Midbrain (tissue), 1 donor: ENCODE measurements around the gene BCAN.

ENCODE experiments used
- DNase-seq: peaks from one replicate; lab custom pipeline; 2025; lab: John Stamatoyannopoulos, UW

The BCAN gene

DNA sequence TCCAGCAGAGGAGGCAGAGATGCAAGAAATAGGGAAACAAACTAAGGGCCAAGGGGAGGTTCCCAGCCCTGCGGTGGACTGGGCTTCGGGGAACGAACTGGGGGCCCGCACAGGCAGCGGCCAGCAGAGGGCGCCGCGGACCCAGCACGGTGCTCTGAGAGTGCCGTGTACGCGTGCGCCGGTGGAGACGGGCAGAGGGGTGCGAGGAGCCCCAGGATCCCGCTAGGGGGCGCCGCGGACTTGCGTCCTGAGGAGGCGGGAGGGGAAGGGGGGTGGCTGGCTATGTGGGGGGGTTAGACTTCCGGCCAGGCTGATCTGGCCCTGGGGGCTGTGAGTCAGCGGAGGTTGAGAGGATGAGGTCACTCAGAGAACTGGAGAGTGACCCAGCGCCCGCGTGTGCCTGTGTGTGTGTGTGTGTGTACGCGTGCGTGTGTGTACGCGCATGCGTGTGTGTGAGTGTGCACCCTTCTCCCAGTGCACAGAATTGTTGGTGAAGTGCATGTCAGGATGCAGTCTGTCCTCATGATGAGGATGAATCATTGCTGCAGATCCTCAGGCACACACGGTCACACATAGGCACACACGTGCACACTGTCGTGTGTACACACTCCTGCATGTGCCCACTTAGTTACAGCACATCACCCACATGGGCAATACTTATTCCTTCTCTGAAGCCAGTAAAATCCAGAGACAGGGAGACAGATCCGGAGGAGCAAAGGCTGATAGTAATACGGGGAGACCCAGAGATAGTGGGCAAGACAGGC, 18.3 kb downstream of the BCAN start:
- peak; percentile 95 for DNase-seq

DNA sequence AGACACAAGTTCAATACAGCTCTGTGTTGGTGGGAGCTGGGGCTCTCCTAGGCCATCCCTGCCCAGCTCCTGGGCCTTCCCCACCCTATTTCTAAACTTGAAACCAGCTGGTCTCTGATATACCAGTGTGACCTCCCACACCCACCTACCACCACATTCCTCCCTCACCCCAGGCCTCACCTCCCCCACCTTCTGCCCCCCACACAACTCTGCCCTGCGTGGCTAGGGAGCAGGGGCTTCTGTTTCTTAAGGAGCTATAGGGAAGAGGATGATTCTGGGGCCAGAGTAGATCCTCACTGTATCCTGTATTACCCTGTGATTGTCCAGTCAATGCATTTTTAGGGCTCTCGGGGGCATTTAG, 18.8 kb downstream of the BCAN start:
- no peak for DNase-seq

DNA sequence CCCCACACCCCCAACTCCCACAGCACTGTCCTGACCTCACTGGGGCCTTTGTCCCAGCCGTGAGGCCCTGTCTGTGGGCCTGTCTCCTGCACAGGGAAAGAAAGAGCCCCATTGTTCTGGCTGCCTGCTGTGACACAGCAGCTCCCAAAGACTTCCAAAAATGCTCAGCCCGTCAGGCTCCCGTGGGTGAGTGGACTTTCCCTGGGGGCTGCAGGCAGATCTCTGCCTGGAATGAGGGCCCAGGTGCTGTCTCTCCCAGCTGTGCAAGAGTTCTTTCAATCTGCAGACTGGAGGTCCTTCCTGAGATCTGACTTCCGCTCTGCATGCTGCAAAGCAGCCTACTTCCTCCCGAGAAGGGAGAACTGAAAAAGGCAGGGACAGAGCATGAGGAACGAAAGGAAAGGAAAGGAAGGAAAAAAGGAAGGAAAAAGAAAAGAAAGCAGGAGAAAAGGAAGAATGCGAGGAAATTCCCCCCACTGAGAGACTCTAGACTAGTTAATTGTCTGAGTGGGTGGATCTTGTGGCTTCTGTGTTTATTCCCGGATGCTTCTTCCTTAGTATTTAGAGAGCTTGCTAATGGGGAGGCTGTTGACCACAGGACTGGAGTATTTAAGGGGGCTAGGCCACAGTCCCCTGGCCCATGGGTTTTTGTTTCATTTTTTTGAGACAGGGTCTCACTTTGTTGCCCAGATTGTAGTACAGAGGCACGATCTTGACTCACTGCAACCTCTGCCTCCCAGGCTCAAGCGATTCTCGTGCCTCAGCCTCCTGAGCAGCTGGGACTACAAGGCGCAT, 20.3 kb downstream of the BCAN start:
- DNase-seq = peak; percentile 70

DNA sequence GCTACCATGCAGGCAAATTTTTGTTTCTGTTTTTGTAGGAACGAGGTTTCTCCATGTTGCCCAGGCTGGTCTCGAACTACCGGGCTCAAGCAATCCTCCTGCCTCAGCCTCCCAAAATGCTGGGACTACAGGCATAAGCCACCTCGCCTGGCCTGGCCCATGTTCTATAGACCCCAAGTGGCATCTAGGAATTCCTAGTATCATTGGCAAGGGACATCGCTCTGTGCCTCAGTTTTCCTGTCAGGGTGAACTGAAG, 20.8 kb downstream of the BCAN start:
- no peak for DNase-seq

DNA sequence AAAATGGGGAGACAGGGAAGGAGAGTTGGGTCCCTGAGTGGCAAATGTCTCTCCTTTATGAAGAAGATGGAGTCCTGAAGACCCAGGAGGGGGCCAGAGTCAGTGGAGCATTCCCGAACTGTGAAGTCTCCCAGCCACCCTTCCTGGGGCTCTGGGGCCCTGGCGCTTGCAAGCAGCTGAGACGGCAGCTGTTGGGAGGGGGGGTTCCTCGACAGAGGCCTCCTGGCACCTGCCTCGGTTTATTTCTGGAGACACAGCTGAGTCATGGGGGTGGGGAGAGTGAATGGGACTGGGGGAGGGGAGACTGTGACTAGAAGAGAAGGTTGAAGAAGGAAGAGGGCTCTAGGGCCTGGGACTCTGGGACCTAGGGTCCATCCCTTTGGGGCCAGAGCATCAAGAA, 21.3 kb downstream of the BCAN start:
- peak; percentile 12 for DNase-seq

DNA sequence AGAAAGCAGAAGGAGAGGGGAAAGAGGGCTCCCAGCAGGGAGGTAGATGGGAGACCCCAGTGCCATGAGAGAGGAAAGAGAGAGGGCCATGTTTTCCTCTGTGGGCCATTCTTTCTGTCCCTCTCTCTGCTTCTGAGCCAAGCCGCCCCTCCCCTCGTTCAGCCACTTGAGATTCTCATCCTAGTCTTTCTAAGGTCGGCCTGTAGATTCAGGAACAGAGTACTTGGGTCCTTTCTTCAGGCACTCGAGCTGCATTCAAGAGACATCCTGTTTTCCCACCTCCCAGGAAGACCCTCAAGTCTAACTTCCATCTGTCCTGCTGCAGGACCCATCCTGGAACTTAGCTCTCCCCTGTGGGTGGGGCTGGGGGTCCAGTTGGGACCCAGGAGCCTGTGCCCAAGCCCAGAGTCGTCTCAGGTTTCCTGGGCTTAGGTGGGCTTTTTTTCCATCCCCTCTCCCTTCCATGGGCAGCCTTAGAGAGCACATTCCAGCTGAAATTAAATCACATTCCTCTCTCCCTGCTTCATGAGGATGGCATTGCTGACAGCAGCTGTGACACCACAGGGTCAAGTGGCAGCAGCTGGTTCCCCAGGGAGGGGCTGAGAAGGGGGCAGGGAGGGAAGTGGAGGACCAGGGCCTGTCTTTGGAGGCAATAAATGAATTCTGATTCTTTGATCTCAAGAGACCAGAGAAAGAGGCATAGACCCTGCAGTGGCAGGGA, 22.3 kb downstream of the BCAN start:
- DNase-seq = no peak

DNA sequence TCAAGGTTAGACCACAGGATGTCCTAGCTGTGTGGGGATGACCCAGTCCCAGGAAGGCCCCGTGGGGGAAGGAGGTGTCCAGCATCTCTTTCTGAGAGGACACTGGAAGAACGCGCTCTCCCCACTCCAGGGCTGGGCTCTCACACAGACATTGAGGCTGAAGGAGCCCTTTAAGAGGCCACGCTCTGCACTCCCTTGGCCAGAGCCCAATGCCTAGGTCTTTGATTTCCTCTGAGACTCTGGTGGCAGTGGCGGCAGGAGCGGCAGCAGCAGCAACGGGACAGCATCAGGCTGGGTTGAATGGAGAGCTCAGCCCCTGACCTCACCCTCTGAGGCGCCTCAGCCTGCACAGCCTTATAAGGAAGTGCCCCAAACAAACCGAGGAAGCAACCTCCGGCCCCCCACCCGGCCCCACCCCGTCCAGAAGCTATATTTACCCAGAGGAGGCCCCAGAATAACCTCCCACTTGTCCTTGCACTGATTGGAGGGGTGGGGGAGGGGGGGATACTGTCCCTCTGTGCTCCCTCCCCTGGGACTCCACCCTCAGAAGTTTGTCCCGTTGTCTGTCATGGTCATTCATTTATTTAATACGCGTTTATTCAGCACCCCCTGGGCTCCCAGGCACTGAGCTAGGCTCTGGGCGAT, 23.0 kb downstream of the BCAN start:
- DNase-seq = no peak

DNA sequence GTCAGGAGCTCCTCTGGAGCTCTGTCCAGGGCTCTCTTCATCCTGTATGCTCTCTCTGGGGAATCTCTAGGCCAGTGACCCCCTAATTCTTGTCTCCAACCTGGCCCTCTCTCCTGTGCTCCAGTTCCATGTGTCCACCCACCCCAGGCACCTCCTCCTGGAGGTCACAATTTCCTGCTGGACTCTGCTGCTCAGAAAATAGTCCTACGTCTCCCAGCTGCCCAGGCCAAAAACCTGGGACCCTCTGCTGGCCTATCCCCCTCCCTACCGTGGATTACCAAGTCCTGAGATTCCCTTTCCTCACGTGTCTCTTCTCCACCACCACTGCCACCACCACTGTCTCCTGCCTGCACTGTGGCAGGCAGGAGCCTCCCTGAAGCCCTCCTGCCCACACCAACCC, 23.6 kb downstream of the BCAN start:
- no peak for DNase-seq

DNA sequence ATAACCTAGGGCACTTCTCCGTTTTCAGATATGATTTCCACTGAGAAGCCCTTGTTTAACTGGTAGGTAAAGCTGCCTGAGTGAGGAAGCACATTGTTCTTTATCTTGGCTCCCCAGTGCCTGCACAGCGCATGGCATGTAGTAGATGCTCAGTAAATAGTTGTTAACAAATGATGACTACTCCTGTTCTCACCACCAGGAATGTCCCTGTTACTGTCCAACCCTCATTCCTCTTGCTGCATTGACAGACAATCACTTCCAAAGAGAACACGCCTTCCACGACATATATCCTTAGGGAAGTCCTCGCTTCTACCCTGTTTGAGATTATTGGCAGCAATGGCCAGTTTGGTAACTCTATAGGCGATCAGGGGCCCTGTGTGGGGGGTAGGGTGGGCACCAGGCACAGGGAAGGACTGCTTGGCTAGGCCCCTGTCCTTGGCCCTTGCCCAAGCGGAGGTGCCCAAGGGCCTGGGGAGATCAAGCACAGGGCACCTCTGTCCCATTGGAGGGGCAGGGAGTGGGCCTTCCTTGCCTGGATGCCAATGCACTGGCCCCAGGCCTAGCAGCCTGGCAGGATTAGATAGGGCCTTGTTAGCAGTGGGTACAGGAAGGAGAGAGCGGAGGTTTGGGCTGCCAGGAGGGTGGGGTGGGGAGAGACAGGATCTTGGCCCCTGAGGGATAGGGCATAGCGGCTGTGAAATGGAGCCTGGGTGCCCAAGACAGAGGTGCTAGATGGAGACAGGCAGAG, 25.1 kb downstream of the BCAN start:
- DNase-seq = no peak

DNA sequence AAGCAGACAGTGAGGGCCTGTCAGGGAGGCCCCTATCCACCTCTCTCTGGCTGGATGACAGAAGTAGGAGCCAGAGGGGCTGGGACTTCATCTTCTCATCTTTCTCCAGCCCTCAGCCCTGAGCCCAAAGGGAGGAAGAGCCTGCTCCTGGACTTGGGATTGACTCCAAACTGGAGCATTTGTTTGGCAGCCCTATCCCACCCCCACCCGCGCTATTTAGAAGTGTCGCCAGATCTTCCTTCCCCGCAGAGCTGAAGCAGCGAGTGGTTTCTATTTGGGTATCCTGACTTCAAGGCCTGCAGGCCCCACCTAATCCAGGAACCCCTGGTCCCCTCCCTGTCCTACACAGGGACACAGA, 25.7 kb downstream of the BCAN start:
- DNase-seq = no peak

DNA sequence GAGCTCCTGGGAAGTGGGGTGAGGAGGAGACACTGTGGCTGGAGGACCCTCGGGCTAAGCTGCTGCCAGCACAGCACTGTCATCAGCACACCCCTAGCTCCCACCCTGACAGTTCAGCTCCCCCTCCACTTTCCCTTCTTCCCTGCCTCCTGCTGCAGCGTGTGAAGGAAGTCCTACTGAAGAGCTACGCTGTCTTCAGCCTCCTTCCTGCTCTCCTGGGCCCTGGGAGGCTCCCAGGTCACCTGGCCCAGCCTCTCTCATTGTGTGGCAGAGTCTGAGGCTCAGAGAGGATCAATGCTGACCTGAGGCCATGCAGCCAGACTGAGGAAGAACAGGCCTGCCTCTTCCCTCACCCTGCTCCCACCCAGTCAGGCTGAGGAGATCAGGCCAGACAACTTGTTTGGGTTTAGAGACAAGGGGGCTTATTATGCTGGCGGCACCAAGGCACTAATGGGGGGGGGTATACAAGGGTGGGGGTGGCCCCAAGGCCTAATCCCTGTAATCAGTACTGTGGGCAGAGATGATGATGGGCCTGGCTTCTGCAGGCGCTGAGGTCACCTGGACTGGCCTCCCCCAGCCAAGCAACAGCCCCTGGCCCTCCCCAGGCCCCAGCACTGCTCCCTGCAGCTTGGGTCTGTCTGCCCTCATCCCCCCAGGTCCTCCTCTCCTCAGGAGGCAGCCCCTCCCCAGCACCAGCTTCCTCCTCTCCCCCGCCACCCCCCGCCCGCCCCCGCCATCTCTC, 26.2 kb downstream of the BCAN start:
- no peak for DNase-seq

DNA sequence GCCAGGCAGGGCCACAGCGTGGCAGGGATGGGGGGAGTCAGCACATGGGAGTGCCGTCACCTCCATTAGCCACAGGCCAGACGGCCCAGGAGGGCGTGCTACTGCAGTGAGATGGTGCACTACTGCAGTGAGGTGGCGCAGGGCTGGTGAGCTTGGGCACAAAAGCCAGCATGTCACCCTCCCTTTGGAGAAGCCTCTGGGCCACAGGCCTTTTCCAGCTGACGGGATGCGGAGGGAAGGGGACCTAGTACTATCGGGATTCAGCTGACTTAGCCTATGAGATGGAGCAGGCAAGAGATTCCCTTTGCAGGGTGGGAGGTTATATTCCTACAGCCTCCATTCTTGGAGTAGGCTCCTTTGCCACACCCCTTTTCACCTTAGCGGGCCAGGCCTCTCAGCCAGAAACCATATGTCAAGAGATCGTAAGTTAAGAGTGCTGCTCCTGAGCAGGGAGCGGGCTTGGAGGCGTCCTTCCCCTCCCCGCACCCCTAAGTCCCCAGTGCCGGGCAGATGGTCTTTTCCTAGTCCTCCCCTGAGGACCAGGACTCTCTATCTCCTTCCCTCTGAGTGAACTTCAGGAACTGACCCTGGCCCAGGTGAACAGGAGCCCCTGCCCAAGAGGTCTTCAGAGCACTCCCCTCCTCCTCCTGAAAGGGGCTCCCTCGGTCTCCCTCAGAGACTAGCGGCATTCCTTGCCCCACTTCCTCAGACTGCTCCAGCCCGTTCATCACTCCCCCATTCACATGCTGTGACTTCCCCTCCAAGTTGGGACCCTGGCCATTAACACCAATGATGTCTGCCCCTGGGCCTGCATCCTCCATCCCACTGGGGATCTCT, 27.1 kb downstream of the BCAN start:
- no peak for DNase-seq

DNA sequence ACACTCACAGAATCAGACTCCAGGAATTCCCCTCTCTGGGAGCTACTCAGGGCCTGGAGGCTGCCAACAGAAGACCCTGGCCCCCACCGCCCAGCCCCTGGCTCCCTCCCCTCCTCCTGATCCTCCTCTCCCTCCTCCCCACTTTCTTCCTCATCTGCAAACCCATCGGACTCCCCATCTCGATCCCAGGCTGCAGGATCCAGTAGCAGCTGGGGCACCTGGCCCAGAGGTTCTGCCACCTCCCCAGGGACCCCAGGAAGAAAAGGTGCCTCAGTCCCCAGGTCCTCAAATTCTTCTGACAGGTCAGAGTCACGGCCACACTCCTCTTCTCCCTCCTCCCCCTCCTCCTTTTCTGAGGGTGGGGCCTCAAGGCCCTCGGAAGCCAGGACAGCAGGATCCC, 27.9 kb downstream of the BCAN start:
- DNase-seq = no peak

DNA sequence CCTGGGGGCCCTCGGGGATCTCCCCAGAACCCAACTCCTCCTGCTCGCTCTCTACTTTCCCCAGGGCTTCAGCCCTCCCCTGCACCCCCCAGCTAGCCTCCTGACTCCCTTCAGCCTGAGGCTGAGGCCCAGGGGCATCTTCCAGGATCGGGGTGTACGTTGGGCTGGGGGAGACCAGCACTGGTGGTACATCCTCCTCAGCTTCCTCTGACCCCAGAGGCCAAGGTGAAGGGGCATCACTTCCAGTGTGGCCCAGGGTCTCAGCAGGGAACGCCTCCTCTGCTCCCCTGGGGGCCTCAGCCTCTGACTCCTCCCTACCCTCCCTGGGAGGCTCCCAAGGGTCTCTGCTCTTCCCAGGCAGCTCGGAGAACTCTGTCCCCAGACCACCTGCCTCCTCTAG, 28.4 kb downstream of the BCAN start:
- DNase-seq = no peak

DNA sequence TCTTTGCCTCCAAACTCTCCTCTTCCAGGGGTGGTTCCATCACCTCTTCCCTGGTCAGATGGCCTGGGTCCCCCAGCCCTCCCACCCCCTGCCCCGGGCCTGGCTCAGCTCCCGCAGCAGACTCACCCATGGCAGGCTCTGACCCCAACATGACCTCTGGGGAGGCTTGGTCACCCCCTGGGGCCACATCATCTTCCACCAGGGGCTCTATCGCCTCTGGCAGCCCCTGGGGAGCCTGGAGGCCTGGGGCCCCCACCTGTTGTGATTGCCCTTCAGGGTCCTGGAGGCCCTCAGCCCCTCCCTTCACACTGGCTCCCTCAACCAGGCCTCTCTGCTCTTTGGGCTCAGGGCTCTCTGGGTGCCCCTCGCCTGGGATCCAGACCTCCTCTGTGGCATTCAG, 28.9 kb downstream of the BCAN start:
- DNase-seq = no peak

DNA sequence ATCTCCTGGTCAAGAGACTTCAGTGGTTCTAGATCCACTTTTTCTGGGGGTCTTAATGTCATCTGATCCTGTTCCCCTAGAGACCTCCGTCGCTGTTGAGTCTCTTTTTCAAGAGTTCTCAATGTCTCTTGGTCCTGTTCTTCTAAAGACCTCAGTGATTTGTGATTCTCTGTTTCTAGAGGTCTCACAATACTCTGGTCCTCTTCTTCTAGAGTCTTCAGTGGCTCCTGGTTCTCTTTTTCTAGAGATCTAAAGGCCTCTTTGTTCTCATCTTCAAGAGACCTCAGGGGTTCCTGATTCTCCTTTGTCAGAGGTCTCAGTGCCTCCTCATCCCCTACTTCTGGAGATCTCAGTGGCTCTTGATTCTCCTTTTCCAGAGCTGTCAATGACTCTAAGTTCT, 29.9 kb downstream of the BCAN start:
- no peak for DNase-seq

DNA sequence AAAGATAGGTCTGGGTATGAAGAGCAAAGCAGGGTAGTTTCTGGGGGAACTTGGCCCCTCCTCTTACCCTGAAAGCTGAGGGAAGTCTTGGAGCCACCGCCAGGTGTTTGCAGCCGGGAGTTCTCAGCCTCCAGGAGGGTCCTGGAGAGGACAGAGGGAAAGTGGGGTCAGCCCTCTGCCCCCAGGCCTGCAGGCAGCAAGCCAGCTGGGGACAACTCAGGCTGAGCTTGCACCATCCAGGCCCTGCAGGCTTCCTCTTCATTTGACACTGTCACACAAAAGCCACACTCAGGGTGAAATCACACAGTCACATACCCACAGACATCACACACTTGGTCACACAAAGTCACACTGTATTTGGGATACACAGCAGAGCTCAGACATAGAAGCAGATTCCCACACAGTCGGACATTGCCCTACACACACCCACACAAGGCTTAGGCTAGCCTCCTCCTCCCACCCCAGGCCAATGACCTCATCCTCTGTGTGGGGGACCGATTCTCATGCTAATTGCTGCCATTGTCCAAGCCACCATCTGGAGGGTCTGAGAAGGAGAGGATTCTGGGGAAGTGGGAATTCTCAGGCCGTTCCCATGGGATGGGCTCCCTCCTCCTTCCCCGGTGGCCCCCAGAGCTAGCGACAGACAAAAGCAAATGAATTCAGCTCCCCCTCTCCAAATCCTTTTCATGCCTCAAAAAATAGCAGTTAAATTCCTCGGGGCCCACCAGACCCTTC, 31.6 kb downstream of the BCAN start:
- DNase-seq = peak; percentile 34

DNA sequence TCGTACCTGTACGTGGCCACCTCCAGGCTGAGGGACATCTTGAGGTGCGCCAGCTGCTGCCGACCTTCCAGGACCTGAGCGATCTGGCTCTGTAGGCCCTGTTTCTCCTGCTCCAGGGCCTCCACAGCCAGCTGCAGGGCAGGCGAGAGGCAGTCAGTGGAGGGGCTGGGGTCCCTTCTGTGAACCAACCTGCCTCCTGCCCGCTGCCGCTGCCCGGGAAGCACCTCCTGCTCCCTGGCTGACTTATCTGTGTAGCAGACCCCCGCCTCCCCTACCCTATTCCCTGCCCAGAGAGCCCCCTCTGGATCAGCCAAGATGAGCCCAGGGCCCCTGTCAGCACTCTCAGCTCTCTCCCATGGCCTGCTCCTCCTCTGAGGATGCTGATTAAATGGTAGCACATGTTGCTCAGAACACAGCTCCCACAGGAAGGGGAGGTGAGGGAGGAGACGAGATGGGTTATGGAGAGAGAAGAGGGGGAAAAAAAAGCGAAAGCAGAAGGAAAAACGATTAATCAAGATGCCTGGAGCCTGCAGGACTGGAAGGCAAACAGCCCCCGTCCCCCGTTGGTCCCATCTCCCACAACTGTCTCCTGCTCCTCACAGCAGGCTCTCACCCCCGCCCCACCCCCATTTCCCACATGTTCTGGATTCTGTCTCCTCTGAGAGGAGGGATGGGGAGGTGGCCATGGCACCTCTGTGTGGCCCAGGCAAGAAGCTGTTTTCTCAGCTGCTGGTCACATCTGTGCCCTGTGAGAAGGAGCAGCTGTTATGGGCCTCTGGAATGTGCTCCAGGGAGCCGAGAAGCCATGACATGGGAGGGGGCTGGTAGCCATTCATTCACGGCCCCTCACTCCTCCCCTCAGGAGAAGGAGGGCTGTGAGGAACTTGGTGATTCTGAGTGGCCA, 33.5 kb downstream of the BCAN start:
- DNase-seq = no peak
